CD14-positive monocyte (primary cell): Measurements from ENCODE around the gene FBXO46. TPM values are rescaled to one million over a fixed set of nuclear protein-coding genes. Genes with fewer than 3 reads are reported as not detected.

Experiments
- DNase-seq, 3 donors: peaks; one replicate each; pipeline ENCODE4 v3.0.0-alpha.2; 2011 to 2022
- H2AFZ ChIP-seq: 2 replicates; pipeline ENCODE4 v1.6.0; 2012; ENCODE audit warnings: mild to moderate bottlenecking, low read depth, low read length, inconsistent platforms; ENCODE audit not compliant: insufficient read depth, poor library complexity, severe bottlenecking
- H3K27ac ChIP-seq, 2 donors: 1 replicate in 1 of 2; 2 replicates in 1 of 2; pipeline ENCODE4 v1.5.1; 2012 to 2013; ENCODE audit warnings: low read length in 2 of 2, control low read depth in 1 of 2, inconsistent platforms in 1 of 2, low read depth in 1 of 2, mild to moderate bottlenecking in 1 of 2
- H3K27me3 ChIP-seq, 2 donors: one replicate each; pipeline versions ENCODE4 v1.6.0 to v1.6.1; 2011 to 2013; ENCODE audit warnings: low read length in 2 of 2; ENCODE audit not compliant: control insufficient read depth in 2 of 2, insufficient read depth in 2 of 2
- H3K36me3 ChIP-seq, 2 donors: replicated peaks in 1 of 2; 1 replicate in 1 of 2; 2 replicates in 1 of 2; pipeline versions ENCODE4 v1.5.1 to v1.6.1; 2012 to 2013; ENCODE audit warnings: low read length in 2 of 2, control low read depth in 1 of 2, inconsistent platforms in 1 of 2, mild to moderate bottlenecking in 1 of 2; ENCODE audit not compliant: insufficient read depth in 2 of 2, control insufficient read depth in 1 of 2
- H3K4me1 ChIP-seq, 2 donors: 1 replicate in 1 of 2; 2 replicates in 1 of 2; pipeline versions ENCODE4 v1.5.1 to v1.6.1; 2012 to 2013; ENCODE audit warnings: low read length in 2 of 2, control low read depth in 1 of 2, inconsistent platforms in 1 of 2, mild to moderate bottlenecking in 1 of 2, moderate library complexity in 1 of 2; ENCODE audit not compliant: insufficient read depth in 2 of 2, control insufficient read depth in 1 of 2
- H3K4me2 ChIP-seq: replicated peaks from 2 replicates; pipeline ENCODE3; 2012; ENCODE audit warnings: low read length, moderate library complexity, mild to moderate bottlenecking; ENCODE audit not compliant: poor library complexity, severe bottlenecking; ENCODE audit errors: extremely low read depth
- H3K4me3 ChIP-seq, 3 experiments: fragments of 200-600 bp in 1 of 3; sonication (generic) in 1 of 3; replicated peaks in 1 of 3; 1 replicate in 2 of 3; 2 replicates in 1 of 3; pipeline ENCODE4 v1.5.1; 2011 to 2013; ENCODE audit warnings: low read length in 3 of 3, mild to moderate bottlenecking in 3 of 3, control low read depth in 2 of 3, low read depth in 2 of 3, inconsistent platforms in 1 of 3, moderate library complexity in 1 of 3
- H3K79me2 ChIP-seq: 2 replicates; pipeline ENCODE4 v1.6.0; 2012; ENCODE audit warnings: mild to moderate bottlenecking, control low read depth, inconsistent platforms, low read length, moderate library complexity; ENCODE audit not compliant: insufficient read depth
- H3K9ac ChIP-seq: 2 replicates; pipeline ENCODE4 v1.6.0; 2017; ENCODE audit warnings: low read length, mild to moderate bottlenecking; ENCODE audit not compliant: insufficient read depth, poor library complexity, severe bottlenecking
- H3K9me3 ChIP-seq, 2 donors: replicated peaks in 1 of 2; 1 replicate in 1 of 2; 2 replicates in 1 of 2; pipeline versions ENCODE4 v1.5.1 to v1.6.1; 2012 to 2013; ENCODE audit warnings: low read length in 2 of 2, control low read depth in 1 of 2; ENCODE audit not compliant: control insufficient read depth in 1 of 2, insufficient read depth in 1 of 2
- H4K20me1 ChIP-seq: 2 replicates; pipeline ENCODE4 v1.6.0; 2012; ENCODE audit warnings: mild to moderate bottlenecking, low read length, control low read depth, moderate library complexity; ENCODE audit not compliant: insufficient read depth
- H3K27ac Mint-ChIP-seq, 7 donors: one replicate each; pipeline ENCODE4 v1.8.0; 2020; ENCODE audit warnings: mild to moderate bottlenecking in 7 of 7, mixed read lengths in 7 of 7, moderate library complexity in 6 of 7, inconsistent platforms in 2 of 7
- H3K27me3 Mint-ChIP-seq, 3 donors: one replicate each; pipeline ENCODE4 v1.8.0; 2021 to 2022; ENCODE audit warnings: low read depth in 3 of 3, mild to moderate bottlenecking in 3 of 3, mixed read lengths in 3 of 3, moderate library complexity in 3 of 3, inconsistent platforms in 1 of 3
- H3K36me3 Mint-ChIP-seq, 2 donors: one replicate each; pipeline ENCODE4 v1.8.0; 2020; ENCODE audit warnings: mixed read lengths in 2 of 2, inconsistent platforms in 1 of 2, mild to moderate bottlenecking in 1 of 2
- H3K4me1 Mint-ChIP-seq: one replicate; pipeline ENCODE4 v1.8.0; 2020; ENCODE audit warnings: mild to moderate bottlenecking, mixed read lengths
- H3K4me3 Mint-ChIP-seq, 2 donors: one replicate each; pipeline ENCODE4 v1.8.0; 2020; ENCODE audit warnings: mild to moderate bottlenecking in 2 of 2, mixed read lengths in 2 of 2, moderate library complexity in 1 of 2
- H3K9me3 Mint-ChIP-seq, 7 donors: one replicate each; pipeline ENCODE4 v1.8.0; 2020 to 2022; ENCODE audit warnings: mixed read lengths in 7 of 7, mild to moderate bottlenecking in 6 of 7, moderate library complexity in 6 of 7, inconsistent platforms in 2 of 7
- CTCF ChIP-seq: fragments of 200-600 bp; IDR thresholded peaks from one replicate; pipeline ENCODE4 v1.8.0; 2022; ENCODE audit warnings: antibody characterized with exemption, mild to moderate bottlenecking
- WGBS: methylation state at CpG from one replicate; pipeline ENCODE4 v1.1.5; 2013; ENCODE audit warnings: missing lambda C conversion rate; ENCODE audit not compliant: insufficient coverage; 5-methylcytosine and 5-hydroxymethylcytosine counted together
- intact Hi-C, 2 donors: fragments of 100-400 bp; cut with micrococcal nuclease; formaldehyde crosslinking; loops; one replicate each; pipeline versions ENCODE4 v1.15.0 to v1.15.1; 2023
- polyA plus RNA-seq, 3 donors: library from polyadenylated mRNA; depleted of rRNA in 1 of 3; unstranded in 2 of 3; stranded (reverse) in 1 of 3; fragments of 300-500 nt in 2 of 3; fragments of >200 nt in 1 of 3; fragmentation: Illumina TruSeq in 2 of 3; gene quantifications; 1 replicate in 2 of 3; 2 replicates in 1 of 3; pipeline ENCODE4 v1.2.3, GENCODE V29; 2012 to 2021

The FBXO46 gene
- polyA plus RNA-seq, 3 donors = 3.8 to 6.8 (median 5.5) TPM

- Histone ChIP-seq H3K4me3 (no peak overlapping the region), H2AFZ (no peak overlapping the region), H4K20me1 (peaks cover 60% of the 10 kb centered on the region), H3K4me1 (peaks cover 24 to 31% of the 10 kb centered on the region in 2 donors), H3K27me3 (peaks cover 54 to 85% of the 10 kb centered on the region in 2 donors), H3K79me2 (no peaks in the 10 kb centered on the region), H3K36me3 (no peaks in the 10 kb centered on the region), H3K27ac (no peak overlapping the region), H3K9ac (no peak overlapping the region), H3K9me3 (peaks cover 6 to 13% of the 10 kb centered on the region in 2 donors), H3K4me2 (no peak overlapping the region)
- peaks cover 22% of the 10 kb centered on the region for H3K4me1 Mint-ChIP-seq
- peaks cover 75 to 99% (median 79%) of the 10 kb centered on the region in 3 donors for H3K27me3 Mint-ChIP-seq
- no peak for TF ChIP-seq CTCF
- peaks cover 0 to 31% (median 18%) of the 10 kb centered on the region in 7 donors for H3K9me3 Mint-ChIP-seq
- WGBS = 83% methylated on average over 1 of the region's 3 CpGs
- no peak for DNase-seq
- H3K36me3 Mint-ChIP-seq = peaks cover 10 to 12% of the 10 kb centered on the region in 2 donors
- H3K4me3 Mint-ChIP-seq = peak overlapping the region in 1 of 2 donors; percentile 81
- intact Hi-C loops = no loop called here
- no peak overlapping the region for H3K27ac Mint-ChIP-seq
These were observed 42.2 kb upstream of the FBXO46 start for GRCh38 chr19:45772912-45773311.

GRCh38 chr19:45772130-45772840 is 41.6 kb upstream of the FBXO46 start:
- Histone ChIP-seq H3K9ac (no peak overlapping the region), H2AFZ (no peak overlapping the region), H3K36me3 (no peaks in the 10 kb centered on the region), H3K27me3 (peaks cover 59 to 85% of the 10 kb centered on the region in 2 donors), H3K4me1 (peaks cover 27 to 35% of the 10 kb centered on the region in 2 donors), H3K27ac (no peak overlapping the region), H4K20me1 (peaks cover 57% of the 10 kb centered on the region), H3K9me3 (peaks cover 6 to 13% of the 10 kb centered on the region in 2 donors), H3K4me3 (no peak overlapping the region), H3K79me2 (no peaks in the 10 kb centered on the region), H3K4me2 (no peak overlapping the region)
- intact Hi-C loops = no loop called here
- no peak for TF ChIP-seq CTCF
- Mint-ChIP-seq H3K4me1 (peaks cover 22% of the 10 kb centered on the region), H3K9me3 (peaks cover 0 to 29% (median 18%) of the 10 kb centered on the region in 7 donors), H3K27me3 (peaks cover 74 to 99% (median 78%) of the 10 kb centered on the region in 3 donors), H3K4me3 (peak overlapping the region in 1 of 2 donors; percentile 81), H3K36me3 (peaks cover 9 to 10% of the 10 kb centered on the region in 2 donors), H3K27ac (peak overlapping the region in 1 of 7 donors; percentile 10)
- no peak for DNase-seq
- WGBS = 42% methylated on average over 11 of the region's 14 CpGs
